ENCODE measurements around the gene TPRG1L.

TPRG1L gene

GRCh38 chr1:3634059-3634800 is 9.4 kb downstream of the TPRG1L start:
- Histone ChIP-seq H3K4me1 (ENCODE audit: control insufficient read depth, insufficient read depth, low read length) (no peaks in the 10 kb centered on the region), H3K27ac (ENCODE audit: extremely low read depth, low read depth, low read length) (no peak overlapping the region), H3K36me3 (ENCODE audit: control insufficient read depth in 2 of 2, insufficient read depth in 1 of 2, low read length in 2 of 2) (peaks cover 7 to 100% of the 10 kb centered on the region in 2 experiments; a peak in 2 of 3 replicates), H3K9me3 (ENCODE audit: control insufficient read depth, insufficient read depth, low read depth, low read length) (no peaks in the 10 kb centered on the region), H3K4me3 (ENCODE audit: low read depth, low read length) (no peak overlapping the region)
- ChIA-PET CTCF (no interaction called here), POLR2A (no interaction called here)
- no peak for TF ChIP-seq PRDM4 (tag by site-specific recombination; IDR thresholded peaks at IDR 0.05)
- TF ChIP-seq ZNF239 (tag by site-specific recombination; IDR thresholded peaks at IDR 0.05), result no peak
- TF ChIP-seq ZNF639 (tag by site-specific recombination; IDR thresholded peaks at IDR 0.05), result no peak
- no peak for TF ChIP-seq ZBTB44 (tag by site-specific recombination; IDR thresholded peaks at IDR 0.05)
- TF ChIP-seq ZNF146 (tag by site-specific recombination; IDR thresholded peaks at IDR 0.05), result no peak
- no peak for TF ChIP-seq ZNF549 (tag by site-specific recombination; IDR thresholded peaks at IDR 0.05)
- no peak for TF ChIP-seq PRDM1 (tag by site-specific recombination; IDR thresholded peaks at IDR 0.05)
- no peak for TF ChIP-seq ZXDB (tag by site-specific recombination; IDR thresholded peaks at IDR 0.05)
- no peak for TF ChIP-seq ZNF555 (tag by site-specific recombination; conservative IDR thresholded peaks at IDR 0.05)
- no peak for TF ChIP-seq SETDB1 (IDR thresholded peaks at IDR 0.05; ENCODE audit: insufficient read length, low read length)
- TF ChIP-seq ZNF133 (tag by site-specific recombination; IDR thresholded peaks at IDR 0.05), result no peak
- no peak for TF ChIP-seq ZNF112 (tag by site-specific recombination; IDR thresholded peaks at IDR 0.05)

GRCh38 chr1:3636080-3636479 is 11.3 kb downstream of the TPRG1L start:
- no peak for TF ChIP-seq ZNF843 (tag by site-specific recombination; IDR thresholded peaks at IDR 0.05)
- H3K36me3 ChIP-seq (ENCODE audit: control insufficient read depth in 2 of 2, insufficient read depth in 1 of 2, low read length in 2 of 2), result peaks cover 4 to 100% of the 10 kb centered on the region in 2 experiments; a peak in 2 of 3 replicates
- no peaks in the 10 kb centered on the region for H3K9me3 ChIP-seq (ENCODE audit: control insufficient read depth, insufficient read depth, low read depth, low read length)
- no peak overlapping the region for H3K27ac ChIP-seq (ENCODE audit: extremely low read depth, low read depth, low read length)
- POLR2A ChIA-PET, result no interaction called here
- no peaks in the 10 kb centered on the region for H3K4me1 ChIP-seq (ENCODE audit: control insufficient read depth, insufficient read depth, low read length)
- CTCF ChIA-PET, result no interaction called here
- no peak overlapping the region for H3K4me3 ChIP-seq (ENCODE audit: low read depth, low read length)

GRCh38 chr1:3636531-3636930 is 11.7 kb downstream of the TPRG1L start:
- TF ChIP-seq ZNF658 (tag by site-specific recombination; IDR thresholded peaks at IDR 0.05) (no peak), ZNF521 (tag by site-specific recombination; IDR thresholded peaks at IDR 0.05) (no peak), ZFHX2 (tag by site-specific recombination; conservative IDR thresholded peaks at IDR 0.05) (no peak), ZNF560 (tag by site-specific recombination; IDR thresholded peaks at IDR 0.05; ENCODE audit: borderline replicate concordance) (no peak), ZXDB (tag by site-specific recombination; IDR thresholded peaks at IDR 0.05) (no peak), ELK4 (IDR thresholded peaks at IDR 0.05; ENCODE audit: borderline replicate concordance, low read depth, low read length) (no peak), HOXC10 (CRISPR knock-in tag; IDR thresholded peaks at IDR 0.05) (no peak), ZNF529 (tag by site-specific recombination; IDR thresholded peaks at IDR 0.05; ENCODE audit: insufficient replicate concordance) (no peak), ZNF169 (tag by site-specific recombination; IDR thresholded peaks at IDR 0.05) (no peak), ZBTB10 (tag by site-specific recombination; IDR thresholded peaks at IDR 0.05) (no peak)
- Histone ChIP-seq H3K27ac (ENCODE audit: extremely low read depth, low read depth, low read length) (no peak overlapping the region), H3K36me3 (ENCODE audit: control insufficient read depth in 2 of 2, insufficient read depth in 1 of 2, low read length in 2 of 2) (peaks cover 4 to 100% of the 10 kb centered on the region in 2 experiments; a peak in 2 of 3 replicates), H3K4me1 (ENCODE audit: control insufficient read depth, insufficient read depth, low read length) (no peaks in the 10 kb centered on the region), H3K4me3 (ENCODE audit: low read depth, low read length) (no peak overlapping the region), H3K9me3 (ENCODE audit: control insufficient read depth, insufficient read depth, low read depth, low read length) (no peaks in the 10 kb centered on the region)
- POLR2A ChIA-PET, result no interaction called here
- CTCF ChIA-PET, result no interaction called here
